Measurements from ENCODE around the gene AACS. TPM values are rescaled to one million over a fixed set of nuclear protein-coding genes. Genes with fewer than 3 reads are reported as not detected.

AACS gene
- total and polyA plus RNA-seq, 10 of the 15 experiments (the other 5 are each of a cell fraction or from before 2014, with no cell fraction given) = 10.1 to 34.0 (median 21.1) TPM

DNA sequence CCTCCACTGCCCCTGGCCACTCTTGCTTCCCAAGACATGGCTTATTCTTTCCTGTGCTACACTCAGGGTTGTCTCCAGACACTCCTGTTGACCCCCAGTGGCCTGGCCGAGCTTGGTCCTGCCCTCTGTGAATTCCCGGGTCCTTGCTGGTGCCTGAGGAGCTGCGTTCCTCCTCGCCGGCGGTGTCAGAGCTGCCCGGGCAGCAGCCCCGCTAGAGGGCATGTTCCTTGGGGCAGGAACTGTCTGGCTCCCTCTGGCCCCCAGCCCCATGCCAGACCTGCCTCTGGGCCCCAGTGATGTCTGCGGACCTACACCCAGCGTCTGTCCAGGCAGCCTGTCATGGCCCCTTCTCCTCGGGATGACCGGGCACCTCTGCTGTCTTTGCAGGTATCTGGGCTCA lies 68.4 kb downstream of the AACS start:
- H3K27me3 ChIP-seq (replicated peaks in 1 of 2; ENCODE audit: control insufficient read depth in 2 of 2, insufficient read depth in 2 of 2, low read length in 1 of 2) = no peaks in the 10 kb centered on the region
- no peak overlapping the region for H3K9ac ChIP-seq (ENCODE audit: control insufficient read depth, insufficient read depth, low read length)
- FAIRE-seq (no peak), ATAC-seq (no peak), DNase-seq (ENCODE audit: low read depth, low spot score) (no peak)
- TF ChIP-seq ZNF622 (IDR thresholded peaks at IDR 0.05) = no peak
- no peak for TF ChIP-seq BHLHE40 (IDR thresholded peaks at IDR 0.05; ENCODE audit: borderline replicate concordance in 1 of 2, low read depth in 2 of 2, low read length in 1 of 2)
- no peak for TF ChIP-seq ZZZ3 (IDR thresholded peaks at IDR 0.05; ENCODE audit: control insufficient read depth, insufficient read length, low read depth)
- no peak for TF ChIP-seq SMC3 (IDR thresholded peaks at IDR 0.05; ENCODE audit: borderline replicate concordance, low read length)
- no peak for TF ChIP-seq SMAD5 (IDR thresholded peaks at IDR 0.05; ENCODE audit: low read depth)
- no peak for TF ChIP-seq RB1 (IDR thresholded peaks at IDR 0.05; ENCODE audit: borderline replicate concordance)
- TF ChIP-seq RBBP5 (conservative IDR thresholded peaks at IDR 0.05) = no peak
- TF ChIP-seq ZNF217 (IDR thresholded peaks at IDR 0.05) = no peak
- no peak for TF ChIP-seq MYB (IDR thresholded peaks at IDR 0.05; ENCODE audit: borderline replicate concordance, low read depth, low read length)
- no peak for TF ChIP-seq RELA (IDR thresholded peaks at IDR 0.05; ENCODE audit: borderline replicate concordance, partially characterized antibody)
- TF ChIP-seq NR2C2 (IDR thresholded peaks at IDR 0.05; ENCODE audit: borderline replicate concordance, control insufficient read depth, insufficient read length, low read depth) = no peak
- no peak for TF ChIP-seq KDM1A (IDR thresholded peaks at IDR 0.05; ENCODE audit: borderline replicate concordance)
- no peak for TF ChIP-seq STAT1 (conservative IDR thresholded peaks at IDR 0.05)
- TF ChIP-seq YY1 (IDR thresholded peaks at IDR 0.05; ENCODE audit: low read depth, low read length) = no peak
- no peak for TF ChIP-seq EED (IDR thresholded peaks at IDR 0.05; ENCODE audit: low read depth)
- TF ChIP-seq, protein P1, sequence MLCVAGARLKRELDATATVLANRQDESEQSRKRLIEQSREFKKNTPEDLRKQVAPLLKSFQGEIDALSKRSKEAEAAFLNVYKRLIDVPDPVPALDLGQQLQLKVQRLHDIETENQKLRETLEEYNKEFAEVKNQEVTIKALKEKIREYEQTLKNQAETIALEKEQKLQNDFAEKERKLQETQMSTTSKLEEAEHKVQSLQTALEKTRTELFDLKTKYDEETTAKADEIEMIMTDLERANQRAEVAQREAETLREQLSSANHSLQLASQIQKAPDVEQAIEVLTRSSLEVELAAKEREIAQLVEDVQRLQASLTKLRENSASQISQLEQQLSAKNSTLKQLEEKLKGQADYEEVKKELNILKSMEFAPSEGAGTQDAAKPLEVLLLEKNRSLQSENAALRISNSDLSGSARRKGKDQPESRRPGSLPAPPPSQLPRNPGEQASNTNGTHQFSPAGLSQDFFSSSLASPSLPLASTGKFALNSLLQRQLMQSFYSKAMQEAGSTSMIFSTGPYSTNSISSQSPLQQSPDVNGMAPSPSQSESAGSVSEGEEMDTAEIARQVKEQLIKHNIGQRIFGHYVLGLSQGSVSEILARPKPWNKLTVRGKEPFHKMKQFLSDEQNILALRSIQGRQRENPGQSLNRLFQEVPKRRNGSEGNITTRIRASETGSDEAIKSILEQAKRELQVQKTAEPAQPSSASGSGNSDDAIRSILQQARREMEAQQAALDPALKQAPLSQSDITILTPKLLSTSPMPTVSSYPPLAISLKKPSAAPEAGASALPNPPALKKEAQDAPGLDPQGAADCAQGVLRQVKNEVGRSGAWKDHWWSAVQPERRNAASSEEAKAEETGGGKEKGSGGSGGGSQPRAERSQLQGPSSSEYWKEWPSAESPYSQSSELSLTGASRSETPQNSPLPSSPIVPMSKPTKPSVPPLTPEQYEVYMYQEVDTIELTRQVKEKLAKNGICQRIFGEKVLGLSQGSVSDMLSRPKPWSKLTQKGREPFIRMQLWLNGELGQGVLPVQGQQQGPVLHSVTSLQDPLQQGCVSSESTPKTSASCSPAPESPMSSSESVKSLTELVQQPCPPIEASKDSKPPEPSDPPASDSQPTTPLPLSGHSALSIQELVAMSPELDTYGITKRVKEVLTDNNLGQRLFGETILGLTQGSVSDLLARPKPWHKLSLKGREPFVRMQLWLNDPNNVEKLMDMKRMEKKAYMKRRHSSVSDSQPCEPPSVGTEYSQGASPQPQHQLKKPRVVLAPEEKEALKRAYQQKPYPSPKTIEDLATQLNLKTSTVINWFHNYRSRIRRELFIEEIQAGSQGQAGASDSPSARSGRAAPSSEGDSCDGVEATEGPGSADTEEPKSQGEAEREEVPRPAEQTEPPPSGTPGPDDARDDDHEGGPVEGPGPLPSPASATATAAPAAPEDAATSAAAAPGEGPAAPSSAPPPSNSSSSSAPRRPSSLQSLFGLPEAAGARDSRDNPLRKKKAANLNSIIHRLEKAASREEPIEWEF (IDR thresholded peaks at IDR 0.05; ENCODE audit: insufficient replicate concordance, low read depth, low read length) = no peak
- TF ChIP-seq SIX5 (IDR thresholded peaks at IDR 0.05; ENCODE audit: low read depth, low read length, severe bottlenecking) = no peak
- TF ChIP-seq FOXM1 (IDR thresholded peaks at IDR 0.05; ENCODE audit: low read depth, low read length) = no peak
- BruUV-seq (replicated peaks) = no TSS peak
- POLR2A ChIA-PET = no interaction called here
- in situ Hi-C loops (cut with MboI) = no loop called here
- no peak overlapping the region for H2AFZ ChIP-seq (ENCODE audit: control insufficient read depth, low read depth, low read length)
- H3K4me1 ChIP-seq (ENCODE audit: control insufficient read depth, insufficient read depth, low read length) = no peaks in the 10 kb centered on the region
- H3K9me3 ChIP-seq (replicated peaks; ENCODE audit: control insufficient read depth, insufficient read depth, low read length) = no peaks in the 10 kb centered on the region
- WGBS (ENCODE audit: insufficient coverage, insufficient replicate concordance, low lambda C conversion rate, missing lambda C conversion rate) = 94% methylated on average over 12 of the region's 12 CpGs
- no peaks in the 10 kb centered on the region for H3K79me2 ChIP-seq (ENCODE audit: control insufficient read depth, insufficient read depth, low read length)
- RAD21 ChIA-PET (ENCODE audit: unreplicated experiment) = no interaction called here
- H4K20me1 ChIP-seq (ENCODE audit: control insufficient read depth, insufficient read depth) = no peaks in the 10 kb centered on the region
- CTCF ChIA-PET = no interaction called here
- H3K27ac ChIP-seq (ENCODE audit: control insufficient read depth, insufficient read depth) = no peak overlapping the region
- intact Hi-C loops (cut with micrococcal nuclease; ENCODE audit: unreplicated experiment) = no loop called here
- H3K4me3 ChIP-seq = no peak overlapping the region
- SMC1A ChIA-PET (ENCODE audit: uncharacterized antibody, unreplicated experiment) = no interaction called here
- no peak overlapping the region for H3K4me2 ChIP-seq (ENCODE audit: control insufficient read depth, insufficient read depth)
- peaks cover 0 to 1% of the 10 kb centered on the region in 2 experiments for H3K36me3 ChIP-seq (ENCODE audit: control insufficient read depth in 2 of 2, insufficient read depth in 2 of 2, low read length in 1 of 2)
